NCI-H345 treated with DMSO at 0.1 percent for 48 hours (cell line): ENCODE measurements around the gene TBP.
A peak's percentile ranks its signal among the peaks of the same experiment; 100 is the strongest.
"Not testable (repeated sequence)": the region's sequence is repeated elsewhere in the genome, so short reads cannot be mapped to it uniquely, and the experiment has no call there.

Experiments used
- DNase-seq: peaks from one replicate; lab custom pipeline; 2025; ENCODE audit not compliant: unreplicated experiment; lab: John Stamatoyannopoulos, UW

The TBP gene

GRCh38 chr6:170554013-170554795 is at the start of gene TBP:
TBP (plus strand) TSS chr6:170554369; CDS start chr6:170557030, 2,661 bp downstream.
- DNase-seq, result peak; percentile 96

GRCh38 chr6:170504479-170504878 is 49.7 kb upstream of the TBP start:
- no peak for DNase-seq

- peak; percentile 19 for DNase-seq
These were observed 48.9 kb upstream of the TBP start for GRCh38 chr6:170505306-170505705.

- no peak for DNase-seq
These were observed 47.7 kb upstream of the TBP start for GRCh38 chr6:170506446-170506845.

GRCh38 chr6:170507728-170508127 is 46.4 kb upstream of the TBP start:
- DNase-seq, result not testable (repeated sequence)

- not testable (repeated sequence) for DNase-seq
These were observed 45.9 kb upstream of the TBP start for GRCh38 chr6:170508275-170508674.

GRCh38 chr6:170508892-170509722 is 45.1 kb upstream of the TBP start:
- DNase-seq, result not testable (repeated sequence)

- DNase-seq, result no peak
These were observed 44.5 kb upstream of the TBP start for GRCh38 chr6:170509723-170510018.

GRCh38 chr6:170510631-170511030 is 43.5 kb upstream of the TBP start:
- no peak for DNase-seq

GRCh38 chr6:170512249-170512648 is 41.9 kb upstream of the TBP start:
- DNase-seq, result no peak

- no peak for DNase-seq
These were observed 39.3 kb upstream of the TBP start for GRCh38 chr6:170514908-170515307.

- DNase-seq, result peak; percentile 32
These were observed 37.2 kb upstream of the TBP start for GRCh38 chr6:170516783-170517616.

GRCh38 chr6:170522565-170523183 is 31.5 kb upstream of the TBP start:
- no peak for DNase-seq

GRCh38 chr6:170523256-170524171 is 30.7 kb upstream of the TBP start:
- no peak for DNase-seq

- DNase-seq, result no peak
These were observed 30.0 kb upstream of the TBP start for GRCh38 chr6:170524172-170524502.

GRCh38 chr6:170525795-170526194 is 28.4 kb upstream of the TBP start:
- DNase-seq, result no peak

- not testable (repeated sequence) for DNase-seq
These were observed 26.2 kb upstream of the TBP start for GRCh38 chr6:170527995-170528394.

GRCh38 chr6:170529839-170530469 is 24.2 kb upstream of the TBP start:
- DNase-seq, result peak; percentile 54

- DNase-seq, result no peak
These were observed 21.2 kb upstream of the TBP start for GRCh38 chr6:170532867-170533488.
